ENCODE data around the gene SMIM8. TPM values are rescaled to one million over a fixed set of nuclear protein-coding genes. Genes with fewer than 3 reads are reported as not detected.

Gene SMIM8
- polyA plus RNA-seq, 3 donors, result 14.6 to 26.6 (median 25.3) TPM

DNA sequence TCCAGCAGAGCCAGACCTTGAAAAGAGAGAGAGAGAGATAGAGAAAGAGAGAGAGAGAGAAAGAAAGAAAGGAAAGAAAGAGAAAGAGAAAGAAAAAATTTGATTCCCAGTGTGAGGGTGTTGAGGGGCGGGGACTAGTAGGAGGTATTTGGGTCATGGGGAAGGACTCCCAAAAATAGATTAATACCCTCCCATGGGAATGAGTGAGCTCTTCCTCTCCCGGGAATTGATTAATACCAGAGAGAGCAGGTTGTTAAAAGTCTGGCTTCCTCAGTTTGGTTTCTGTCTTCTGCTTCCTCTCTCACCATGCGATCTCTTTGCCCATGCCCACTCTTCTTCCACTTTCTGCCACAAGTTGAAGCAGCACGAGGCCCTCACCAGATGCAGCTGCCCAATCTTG is 56.6 kb downstream of the SMIM8 start:
- no peak for DNase-seq

DNA sequence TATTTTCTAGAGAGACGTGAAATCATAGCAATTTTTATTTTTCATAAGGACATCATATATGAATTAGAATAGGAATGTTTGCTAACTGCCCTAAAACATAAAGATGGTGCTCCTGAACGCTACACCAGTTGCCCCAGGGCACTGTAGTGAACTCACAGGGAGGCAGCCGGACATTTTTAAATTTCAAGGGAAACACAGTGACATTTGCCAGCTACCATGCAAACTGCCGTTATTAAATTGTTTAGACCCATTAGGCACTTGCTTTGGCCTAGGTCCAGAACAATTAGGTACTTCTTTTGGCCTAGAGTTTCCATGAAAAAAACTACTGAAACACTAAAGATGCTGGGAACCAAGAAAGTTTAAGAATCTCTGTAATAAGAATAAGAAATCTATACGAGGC is 60.5 kb downstream of the SMIM8 start:
- no peak for DNase-seq

DNA sequence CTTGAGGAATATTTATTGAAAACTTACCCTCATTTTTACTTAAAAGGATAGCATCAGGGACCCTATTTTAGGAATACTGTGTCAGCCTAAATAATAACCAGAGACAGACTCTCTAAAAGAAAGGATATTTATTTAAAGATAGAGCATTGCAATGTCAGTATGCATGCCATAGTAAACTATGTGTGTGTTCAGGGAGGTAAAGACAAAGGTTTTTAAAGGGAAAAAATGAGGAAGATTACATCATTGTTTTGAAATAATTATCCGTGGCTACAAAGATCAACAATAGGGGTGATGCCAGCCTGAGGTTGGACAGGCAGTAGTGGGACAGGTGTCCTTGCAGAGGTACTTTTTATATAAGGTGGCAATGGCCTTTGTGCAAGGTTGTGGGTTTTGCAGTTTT is 61.6 kb downstream of the SMIM8 start:
- no peak for DNase-seq

DNA sequence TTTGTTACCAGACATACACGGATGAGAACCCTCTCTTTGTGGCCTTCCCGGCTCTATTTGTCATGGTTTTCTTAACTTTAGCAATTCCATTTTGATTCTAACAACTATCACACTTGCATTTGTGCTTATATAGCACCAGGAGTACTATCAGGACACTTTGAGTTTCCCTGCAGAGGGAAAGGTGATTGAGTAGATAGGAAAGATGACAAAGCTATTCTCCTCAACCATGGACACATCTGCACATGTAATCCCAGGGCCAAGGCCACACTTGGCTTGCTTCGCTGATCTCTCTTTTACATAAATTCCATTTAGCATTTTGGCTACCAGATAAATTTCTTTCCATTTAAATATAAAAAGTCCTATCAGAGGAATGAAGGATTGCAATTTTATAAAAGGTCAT is 62.1 kb downstream of the SMIM8 start:
- no peak for DNase-seq

DNA sequence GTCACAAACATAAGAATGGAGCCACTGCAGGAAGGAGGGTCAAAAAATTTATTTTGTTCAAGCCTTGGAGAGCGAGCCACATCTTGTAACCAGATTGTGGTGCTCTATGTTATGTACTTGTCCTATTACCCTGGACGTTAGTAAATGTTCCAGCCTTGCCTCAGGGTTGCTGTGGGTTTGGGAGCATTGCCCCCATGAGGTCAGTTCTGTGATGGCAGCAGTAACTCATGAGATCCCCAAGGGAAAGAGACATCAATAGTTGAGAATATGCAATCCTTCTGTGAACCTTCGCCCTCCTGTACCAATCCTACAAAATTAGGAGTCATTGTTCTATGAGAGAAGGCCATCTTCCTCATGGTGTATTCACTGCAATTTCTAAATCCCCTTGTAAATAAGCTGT is 68.9 kb downstream of the SMIM8 start:
- no peak for DNase-seq

Other genes starting within 250 kb of the SMIM8 start
- 1 to 10 TPM in 1 of 3 donors, not detected in 2; 2.2 TPM for gene CGA, start 227.5 kb upstream of the SMIM8 start, polyA plus RNA-seq (ENCODE audit: insufficient read length in 3 of 3)
- gene ZNF292, start 167.0 kb upstream of the SMIM8 start, polyA plus RNA-seq (ENCODE audit: insufficient read length in 3 of 3), result 10 to 100 TPM; 36.4 to 43.8 (median 36.5) TPM
- gene GJB7, start 6.7 kb downstream of the SMIM8 start, polyA plus RNA-seq (ENCODE audit: insufficient read length in 3 of 3), result under 1 TPM in 2 of 3 donors, not detected in 1; 0.22 to 0.23 TPM
- gene C6orf163, start 22.2 kb downstream of the SMIM8 start, polyA plus RNA-seq (ENCODE audit: insufficient read length in 3 of 3), result 1 to 10 TPM; 2.4 to 6.5 (median 5.6) TPM
- 1 to 10 TPM; 2.9 to 4.2 (median 4.0) TPM for gene CFAP206, start 85.4 kb downstream of the SMIM8 start, polyA plus RNA-seq (ENCODE audit: insufficient read length in 3 of 3)
- gene SLC35A1, start 150.4 kb downstream of the SMIM8 start, polyA plus RNA-seq (ENCODE audit: insufficient read length in 3 of 3), result 10 to 100 TPM; 39.8 to 40.0 (median 40.0) TPM